HEK293T (cell line): ENCODE measurements around the gene HEXIM1.

ENCODE experiments used
- ARNT ChIP-seq: fragments of 450-650 bp; IDR thresholded peaks from 2 replicates; pipeline ENCODE4 v1.6.1; 2017; ENCODE audit warnings: mild to moderate bottlenecking
- BHLHE40 ChIP-seq: fragments of 450-650 bp; IDR thresholded peaks from 2 replicates; pipeline ENCODE4 v1.6.1; 2016; ENCODE audit warnings: mild to moderate bottlenecking, moderate library complexity, borderline replicate concordance
- FOXA1 ChIP-seq: fragments of 450-650 bp; IDR thresholded peaks from 2 replicates; pipeline ENCODE4 v1.6.1; 2016; ENCODE audit warnings: mild to moderate bottlenecking
- FOXK2 ChIP-seq: fragments of 450-650 bp; IDR thresholded peaks from 2 replicates; pipeline ENCODE4 v1.6.1; 2016; ENCODE audit warnings: mild to moderate bottlenecking
- FOXM1 ChIP-seq: fragments of 450-650 bp; IDR thresholded peaks from 2 replicates; pipeline ENCODE4 v1.6.1; 2017; ENCODE audit warnings: mild to moderate bottlenecking, borderline replicate concordance
- HDGF ChIP-seq: fragments of 450-650 bp; IDR thresholded peaks from 2 replicates; pipeline ENCODE4 v1.6.1; 2017; ENCODE audit warnings: antibody characterized with exemption, borderline replicate concordance
- L3MBTL2 ChIP-seq: fragments of 450-650 bp; conservative IDR thresholded peaks from 2 replicates; pipeline ENCODE4 v1.6.1; 2016; ENCODE audit warnings: mild to moderate bottlenecking
- LEF1 ChIP-seq: fragments of 450-650 bp; IDR thresholded peaks from 2 replicates; pipeline ENCODE4 v1.6.1; 2017; ENCODE audit warnings: mild to moderate bottlenecking, borderline replicate concordance
- NFRKB ChIP-seq: fragments of 450-650 bp; IDR thresholded peaks from 2 replicates; pipeline ENCODE4 v1.6.1; 2016; ENCODE audit warnings: mild to moderate bottlenecking, moderate library complexity
- PKNOX1 ChIP-seq: fragments of 450-650 bp; IDR thresholded peaks from 2 replicates; pipeline ENCODE4 v1.6.1; 2016
- SP1 ChIP-seq: fragments of 450-650 bp; IDR thresholded peaks from 2 replicates; pipeline ENCODE4 v1.6.1; 2017
- SUZ12 ChIP-seq: fragments of 450-650 bp; IDR thresholded peaks from 2 replicates; pipeline ENCODE4 v1.6.1; 2016; ENCODE audit warnings: mild to moderate bottlenecking
- TARDBP ChIP-seq: fragments of 450-650 bp; IDR thresholded peaks from 2 replicates; pipeline ENCODE4 v1.6.1; 2016
- ZNF384 ChIP-seq: fragments of 450-650 bp; IDR thresholded peaks from 2 replicates; pipeline ENCODE4 v1.6.1; 2016

GRCh38 chr17:45119964-45120363 is 28.3 kb upstream of the HEXIM1 start:
- TF ChIP-seq SP1 (no peak), BHLHE40 (no peak), HDGF (no peak), LEF1 (no peak), FOXA1 (no peak), FOXM1 (no peak), NFRKB (no peak), PKNOX1 (no peak), ZNF384 (no peak), FOXK2 (no peak), SUZ12 (no peak), ARNT (no peak), L3MBTL2 (no peak), TARDBP (no peak)
